HCT116 (cell line): ENCODE results near the gene MOG. TPM values are rescaled to one million over a fixed set of nuclear protein-coding genes. Genes with fewer than 3 reads are reported as not detected.

ENCODE experiments used
- ATAC-seq: fragments of 200-7000 bp; cut with Tn5 transposase; 2 replicates; pipeline ENCODE4 v1.9.1; 2020; ENCODE audit warnings: mild to moderate bottlenecking, moderate library complexity
- BruUV-seq: library from RNA; stranded (reverse); fragments of 400-500 nt; replicated peaks from 2 replicates; lab custom pipeline; 2021; lab: Mats Ljungman, UMichigan
- CTCF ChIA-PET: fragments of 300-600 bp; sonication (Branson Sonifier 250); formaldehyde crosslinking; loops from one replicate; lab custom pipeline; 2021; ENCODE audit warnings: antibody characterized with exemption; lab: Charles Lee
- POLR2A ChIA-PET: fragments of 300-600, 350-600 bp; sonication (Branson Sonifier 250); formaldehyde crosslinking; loops from one replicate; lab custom pipeline; 2021; ENCODE audit warnings: antibody characterized with exemption; lab: Charles Lee
- RAD21 ChIA-PET, 2 experiments: fragments of 300-600 bp; sonication (Branson Sonifier 250); formaldehyde crosslinking; loops; one replicate each; lab custom pipeline; 2023; ENCODE audit warnings: low total read pairs in 2 of 2; ENCODE audit not compliant: uncharacterized antibody in 2 of 2, unreplicated experiment in 2 of 2, low non-redundant PET in 1 of 2; lab: Charles Lee
- DNase-seq: peaks from one replicate; pipeline ENCODE4 v3.0.0-alpha.2; 2010; ENCODE audit warnings: low read depth, low spot score
- H2AFZ ChIP-seq: fragments of 200-600 bp; shearing (Covaris generic), sonication (generic); 2 replicates; pipeline ENCODE4 v1.6.1; 2017; ENCODE audit warnings: low read depth, mixed run types, mixed read lengths, antibody characterized with exemption, low read length; ENCODE audit not compliant: poor library complexity, severe bottlenecking
- H3K27ac ChIP-seq: 2 replicates; pipeline ENCODE4 v1.5.1; 2012; ENCODE audit warnings: low read depth, low read length
- H3K27me3 ChIP-seq: fragments of 200-600 bp; sonication (generic); 2 replicates; pipeline ENCODE4 v1.6.1; 2016; ENCODE audit warnings: mixed run types, low read length, mixed read lengths; ENCODE audit not compliant: insufficient read depth
- H3K36me3 ChIP-seq, 2 experiments: fragments of 200-500 bp in 1 of 2; fragments of 200-600 bp in 1 of 2; sonication (Bioruptor generic) in 1 of 2; sonication (generic) in 1 of 2; 2 replicates each; pipeline versions ENCODE4 v1.5.1 to v1.6.1; 2014 to 2016; ENCODE audit warnings: low read length in 2 of 2, inconsistent platforms in 1 of 2, mixed read lengths in 1 of 2, mixed run types in 1 of 2; ENCODE audit not compliant: insufficient read depth in 2 of 2, control insufficient read depth in 1 of 2
- H3K4me1 ChIP-seq, 2 experiments: fragments of 200-600 bp in 1 of 2; sonication (generic) in 1 of 2; 2 replicates each; pipeline versions ENCODE4 v1.5.1 to v1.6.1; 2012 to 2017; ENCODE audit warnings: low read length in 2 of 2, inconsistent platforms in 1 of 2, mild to moderate bottlenecking in 1 of 2, mixed read lengths in 1 of 2, mixed run types in 1 of 2, moderate library complexity in 1 of 2; ENCODE audit not compliant: insufficient read depth in 2 of 2, control insufficient read depth in 1 of 2
- H3K4me2 ChIP-seq: fragments of 200-600 bp; sonication (generic); 2 replicates; pipeline ENCODE4 v1.6.1; 2017; ENCODE audit warnings: mixed run types, low read length, mixed read lengths
- H3K4me3 ChIP-seq, 2 experiments: fragments of 200-600 bp in 1 of 2; sonication (generic) in 1 of 2; replicated peaks in 1 of 2; 2 replicates each; pipeline ENCODE4 v1.5.1; 2011 to 2016; ENCODE audit warnings: low read length in 2 of 2, control low read depth in 1 of 2, low read depth in 1 of 2, mild to moderate bottlenecking in 1 of 2, mixed read lengths in 1 of 2, mixed run types in 1 of 2
- H3K79me2 ChIP-seq: fragments of 200-600 bp; sonication (generic); 2 replicates; pipeline ENCODE4 v1.6.1; 2017; ENCODE audit warnings: mild to moderate bottlenecking, mixed run types, low read length, moderate library complexity, mixed read lengths; ENCODE audit not compliant: insufficient read depth
- H3K9ac ChIP-seq: fragments of 200-600 bp; sonication (generic); 2 replicates; pipeline ENCODE4 v1.6.1; 2016; ENCODE audit warnings: low read length, mixed read lengths
- H3K9me2 ChIP-seq: fragments of 200-600 bp; sonication (generic), shearing (Covaris generic); 2 replicates; pipeline ENCODE4 v1.6.1; 2017; ENCODE audit warnings: mixed run types, mild to moderate bottlenecking, moderate library complexity; ENCODE audit not compliant: insufficient read depth
- H3K9me3 ChIP-seq, 2 experiments: fragments of 200-500 bp in 1 of 2; fragments of 200-600 bp in 1 of 2; sonication (Bioruptor generic) in 1 of 2; sonication (generic) in 1 of 2; 2 replicates each; pipeline ENCODE4 v1.6.1; 2014 to 2017; ENCODE audit warnings: low read length in 2 of 2, mixed read lengths in 2 of 2, inconsistent platforms in 1 of 2, low read depth in 1 of 2, mild to moderate bottlenecking in 1 of 2, mixed run types in 1 of 2, moderate library complexity in 1 of 2; ENCODE audit not compliant: control insufficient read depth in 1 of 2, insufficient read depth in 1 of 2
- H4K20me1 ChIP-seq: fragments of 200-600 bp; sonication (generic), shearing (Covaris generic); 2 replicates; pipeline ENCODE4 v1.6.1; 2017; ENCODE audit warnings: mixed run types, mild to moderate bottlenecking, moderate library complexity; ENCODE audit not compliant: insufficient read depth
- ATF3 ChIP-seq: IDR thresholded peaks from 2 replicates; pipeline ENCODE4 v1.6.1; 2012
- CBX3 ChIP-seq: IDR thresholded peaks from 2 replicates; pipeline ENCODE4 v1.6.1; 2012; ENCODE audit warnings: low read depth
- CEBPB ChIP-seq: IDR thresholded peaks from 2 replicates; pipeline ENCODE4 v1.6.1; 2012; ENCODE audit warnings: low read depth
- CTCF ChIP-seq, 3 experiments: fragments of 200-600 bp in 1 of 3; sonication (generic) in 1 of 3; IDR thresholded peaks in 2 of 3; conservative IDR thresholded peaks in 1 of 3; 2 replicates each; pipeline ENCODE4 v1.5.1; 2012 to 2017; ENCODE audit warnings: low read depth in 2 of 3, low read length in 2 of 3, antibody characterized with exemption in 1 of 3, borderline replicate concordance in 1 of 3, control low read depth in 1 of 3, mild to moderate bottlenecking in 1 of 3, mixed read lengths in 1 of 3, mixed run types in 1 of 3, moderate library complexity in 1 of 3; ENCODE audit not compliant: insufficient read depth in 1 of 3
- EGR1 ChIP-seq: IDR thresholded peaks from 2 replicates; pipeline ENCODE4 v1.6.1; 2012; ENCODE audit warnings: low read depth
- ELF1 ChIP-seq: IDR thresholded peaks from 2 replicates; pipeline ENCODE4 v1.6.1; 2012; ENCODE audit warnings: low read depth, borderline replicate concordance
- EZH2 ChIP-seq: fragments of 200-600 bp; sonication (generic); IDR thresholded peaks from 2 replicates; pipeline ENCODE4 v1.6.1; 2017; ENCODE audit warnings: antibody characterized with exemption, mixed run types
- EZH2phosphoT487 ChIP-seq: fragments of 200-600 bp; IDR thresholded peaks from 2 replicates; pipeline ENCODE4 v1.6.1; 2018; ENCODE audit warnings: antibody characterized with exemption, borderline replicate concordance
- FOSL1 ChIP-seq: IDR thresholded peaks from 2 replicates; pipeline ENCODE4 v1.6.1; 2012; ENCODE audit warnings: low read depth
- JUND ChIP-seq: IDR thresholded peaks from 2 replicates; pipeline ENCODE4 v1.6.1; 2012
- MAX ChIP-seq: IDR thresholded peaks from 2 replicates; pipeline ENCODE4 v1.6.1; 2012
- POLR2A ChIP-seq: IDR thresholded peaks from 2 replicates; pipeline ENCODE4 v1.7.0; 2011; ENCODE audit warnings: borderline replicate concordance; ENCODE audit not compliant: insufficient read depth, insufficient read length; ENCODE audit errors: extremely low read depth
- POLR2AphosphoS5 ChIP-seq: IDR thresholded peaks from 2 replicates; pipeline ENCODE4 v1.6.1; 2011; ENCODE audit warnings: mild to moderate bottlenecking, low read depth, low read length, moderate library complexity
- RAD21 ChIP-seq: IDR thresholded peaks from 2 replicates; pipeline ENCODE4 v1.6.1; 2012; ENCODE audit warnings: low read depth, mild to moderate bottlenecking
- SIN3A ChIP-seq: IDR thresholded peaks from 2 replicates; pipeline ENCODE4 v1.6.1; 2012; ENCODE audit warnings: low read depth
- SP1 ChIP-seq: IDR thresholded peaks from 2 replicates; pipeline ENCODE4 v1.6.1; 2012; ENCODE audit warnings: low read depth
- TCF7L2 ChIP-seq: IDR thresholded peaks from 2 replicates; pipeline ENCODE4 v1.7.0; 2011; ENCODE audit warnings: borderline replicate concordance, inconsistent platforms; ENCODE audit not compliant: insufficient read depth, insufficient read length; ENCODE audit errors: extremely low read depth
- YY1 ChIP-seq: IDR thresholded peaks from 2 replicates; pipeline ENCODE4 v1.6.1; 2011; ENCODE audit warnings: low read length, low read depth, moderate library complexity, mild to moderate bottlenecking; ENCODE audit not compliant: insufficient replicate concordance; ENCODE audit errors: extremely low read depth
- ZBTB33 ChIP-seq: IDR thresholded peaks from 2 replicates; pipeline ENCODE4 v1.6.1; 2011; ENCODE audit warnings: mild to moderate bottlenecking, low read length, moderate library complexity; ENCODE audit not compliant: insufficient replicate concordance; ENCODE audit errors: extremely low read depth
- ZFX ChIP-seq: fragments of 450-650 bp; IDR thresholded peaks from 2 replicates; pipeline ENCODE4 v1.6.1; 2017
- ZNF274 ChIP-seq: fragments of 200-500 bp; sonication (Bioruptor generic); IDR thresholded peaks from 2 replicates; pipeline ENCODE4 v1.6.1; 2014; ENCODE audit warnings: mild to moderate bottlenecking, low read depth, low read length, inconsistent platforms
- intact Hi-C: fragments of 100-400 bp; cut with micrococcal nuclease; formaldehyde crosslinking; loops from 2 replicates; pipeline ENCODE4 v1.10.0; 2022
- total RNA-seq: library from RNA; stranded (reverse); gene quantifications from one replicate; pipeline ENCODE4 v1.2.1, GENCODE V29; 2021; ENCODE audit not compliant: unreplicated experiment

Gene MOG
- total RNA-seq, 1 experiment from 2014 or later: not detected

DNA sequence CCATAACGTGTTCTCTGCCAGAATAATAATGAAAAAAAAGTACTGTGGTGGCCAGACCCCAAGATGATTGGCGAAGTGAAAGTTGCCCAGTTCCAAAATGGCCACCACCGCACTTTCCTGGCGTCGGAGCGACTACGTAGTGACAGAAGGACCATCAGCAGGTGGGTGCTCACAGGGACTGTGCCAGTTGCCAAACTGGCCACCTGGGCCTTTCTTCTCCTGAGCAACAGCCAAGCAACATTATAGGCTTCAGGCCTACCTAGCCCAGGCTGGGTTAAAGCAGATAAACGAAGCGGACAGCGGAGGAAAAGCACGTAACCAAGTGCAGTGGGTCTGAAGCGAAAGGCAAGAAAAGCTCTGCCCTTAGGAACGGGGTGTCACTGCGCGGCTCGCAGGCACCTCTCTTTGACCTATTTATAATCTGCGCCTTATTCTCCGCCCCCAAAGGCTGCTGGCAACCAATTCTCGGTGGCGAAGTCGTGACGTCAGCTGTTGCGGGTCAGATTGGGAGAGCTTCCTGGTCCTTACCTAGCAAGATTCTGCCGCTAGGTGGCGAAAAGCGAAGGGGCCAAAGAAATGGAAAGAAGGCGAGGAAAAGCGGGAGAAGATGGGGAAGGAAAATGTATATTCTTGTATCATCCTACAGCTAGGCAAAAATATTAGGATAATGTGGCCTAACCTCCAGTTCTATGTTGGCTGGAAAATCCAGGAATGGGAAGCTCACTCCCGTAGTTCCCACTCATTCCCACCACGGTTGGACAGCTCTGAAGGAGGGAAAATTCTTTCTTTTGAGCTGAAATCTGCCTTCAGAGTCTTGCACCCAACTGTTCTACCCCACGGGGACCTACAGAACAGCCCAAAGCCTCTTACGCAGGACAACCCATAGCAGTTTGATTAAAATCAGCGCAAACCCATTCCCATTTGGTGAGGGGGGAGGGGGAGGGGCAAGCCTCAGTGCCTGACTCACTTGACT is 6.9 kb upstream of the MOG start:
- CTCF ChIA-PET: interaction anchor here (0.7 to 5.1 kb wide), 29 partner anchors 9 to 567 kb away, joined by 3 to 96 read pairs (median 4); partner anchors contain the start of gene GABBR1
- Histone ChIP-seq H3K9me3 (no peaks in the 10 kb centered on the region), H3K36me3 (no peaks in the 10 kb centered on the region), H4K20me1 (no peaks in the 10 kb centered on the region), H3K27ac (peak overlapping the region; percentile 54), H3K9me2 (no peaks in the 10 kb centered on the region), H3K9ac (peak overlapping the region; percentile 47), H3K27me3 (no peaks in the 10 kb centered on the region), H3K4me3 (peak overlapping the region; percentile 46 to 54), H2AFZ (peak overlapping the region; percentile 91), H3K4me1 (peaks cover 6 to 15% of the 10 kb centered on the region in 2 experiments; a peak in 3 of 4 replicates), H3K4me2 (peak overlapping the region; percentile 73), H3K79me2 (no peaks in the 10 kb centered on the region)
- TSS peak; percentile 98 for BruUV-seq
- intact Hi-C loops: loop anchor here (2.0 to 5.0 kb wide), 3 partner anchors 47 to 273 kb away; partner anchors contain the start of gene OR12D3
- peak; percentile 98 for DNase-seq
- POLR2A ChIA-PET: interaction anchor here (0.8 to 2.0 kb wide), 5 partner anchors 8 to 47 kb away, joined by 3 to 8 read pairs (median 5); partner anchors contain the start of gene GABBR1
- RAD21 ChIA-PET: no interaction called here
- peak; percentile 92 for ATAC-seq
- TF ChIP-seq POLR2A (peak; percentile 91), MAX (peak; percentile 48), ZNF274 (no peak), EGR1 (no peak), TCF7L2 (no peak), CEBPB (no peak), CTCF (IDR thresholded peaks at IDR 0.05 in 2 of 3, conservative IDR thresholded peaks at IDR 0.05 in 1 of 3; ENCODE audit: borderline replicate concordance in 1 of 3, insufficient read depth in 1 of 3, low read depth in 2 of 3, low read length in 2 of 3) (peak; percentile 75 to 91 (median 90)), POLR2AphosphoS5 (peak; percentile 97), JUND (no peak), SIN3A (peak; percentile 43; the same call in 1 of the 2 replicates), RAD21 (peak; percentile 27), ELF1 (no peak; the same call in 1 of the 2 replicates), EZH2 (no peak), YY1 (peak; percentile 95), ZFX (peak; percentile 26; the same call in 1 of the 2 replicates), EZH2phosphoT487 (no peak), FOSL1 (no peak), CBX3 (0 out of 2 replicates have a peak, but pooled peaks have one; percentile 11), ZBTB33 (no peak), SP1 (no peak), ATF3 (no peak)
